ENCODE results near the gene LYRM4.

GRCh38 chr6:5287966-5288297 is 27.2 kb upstream of the LYRM4 start:
- TF ChIP-seq POLR2A (IDR thresholded peaks at IDR 0.05) (no peak), POLR2AphosphoS5 (IDR thresholded peaks at IDR 0.05; ENCODE audit: insufficient read depth in 1 of 2, low read depth in 1 of 2) (no peak)
